GM12873 (cell line): ENCODE data around the gene PACS1.

ENCODE experiments used
- CTCF ChIP-seq: IDR thresholded peaks from 2 replicates; pipeline ENCODE4 v1.5.1; 2012; ENCODE audit warnings: low read depth, mild to moderate bottlenecking, moderate library complexity, low read length, control low read depth; ENCODE audit not compliant: insufficient read depth; ENCODE audit errors: missing control alignments

PACS1 gene

GRCh38 chr11:66262696-66263095 lies 192.6 kb downstream of the PACS1 start:
- TF ChIP-seq CTCF: no peak

- TF ChIP-seq CTCF: no peak
Observed at GRCh38 chr11:66263231-66263630, 193.2 kb downstream of the PACS1 start.

- no peak for TF ChIP-seq CTCF
Observed at GRCh38 chr11:66263785-66264184, 193.7 kb downstream of the PACS1 start.

- no peak for TF ChIP-seq CTCF
Observed at GRCh38 chr11:66264383-66264782, 194.3 kb downstream of the PACS1 start.

- peak; percentile 52 for TF ChIP-seq CTCF
Observed at GRCh38 chr11:66264914-66265313, 194.8 kb downstream of the PACS1 start.

GRCh38 chr11:66265531-66266377 lies 195.7 kb downstream of the PACS1 start:
- no peak for TF ChIP-seq CTCF

GRCh38 chr11:66266378-66267038 lies 196.4 kb downstream of the PACS1 start:
- TF ChIP-seq CTCF: no peak
